ENCODE results near the gene HNRNPA2B1.

The HNRNPA2B1 gene

GRCh38 chr7:26141077-26141476 lies 59.5 kb downstream of the HNRNPA2B1 start:
- DNase-seq, result no peak

GRCh38 chr7:26140380-26140779 lies 60.2 kb downstream of the HNRNPA2B1 start:
- DNase-seq, result no peak
